HG03457 (cell line): ENCODE data around the gene DDC.
A peak's percentile ranks its signal among the peaks of the same experiment; 100 is the strongest.

Experiments
- ATAC-seq: cut with Tn5 transposase; IDR thresholded peaks from one replicate; pipeline ENCODE4 v1.9.1; 2021; ENCODE audit warnings: moderate number of reproducible peaks; ENCODE audit not compliant: unreplicated experiment

The DDC gene

DNA sequence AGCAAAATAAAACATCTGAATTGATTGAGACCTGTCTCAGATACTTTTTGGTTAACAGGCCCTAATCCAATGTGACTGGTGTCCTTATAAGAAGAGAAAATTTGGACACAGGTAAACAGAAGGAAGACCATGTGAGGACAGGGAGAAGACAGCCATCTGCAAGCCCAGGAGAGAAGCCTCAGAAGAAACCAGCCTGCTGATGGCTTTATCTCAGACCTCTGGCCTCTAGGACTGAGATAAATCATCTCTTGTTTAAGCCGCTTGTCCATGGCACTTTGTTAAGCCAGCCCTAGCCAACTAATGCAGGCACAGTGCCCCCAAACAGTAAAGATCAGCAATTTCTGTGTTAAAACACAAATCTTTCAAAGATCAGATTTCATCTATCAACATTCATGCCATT is 73.3 kb downstream of the DDC start:
- ATAC-seq = no peak

DNA sequence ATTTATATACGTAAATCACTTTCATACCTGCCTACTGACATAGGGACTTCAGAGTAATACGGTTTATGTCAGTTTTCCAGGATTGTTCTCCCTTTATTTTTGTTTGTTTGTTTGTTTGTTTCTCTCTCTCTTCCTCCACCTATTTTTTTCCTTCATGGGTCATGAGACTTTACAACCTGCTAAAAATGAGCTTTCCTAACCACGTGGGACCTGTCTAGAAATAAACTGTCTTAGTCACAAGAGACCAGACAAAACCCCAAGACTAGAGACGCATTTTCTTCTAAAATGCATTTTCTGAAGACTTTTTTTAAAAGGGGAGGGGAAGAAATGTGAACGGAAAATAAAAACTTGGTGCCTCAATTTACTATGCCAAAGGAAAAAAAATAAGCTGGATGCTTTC is 74.0 kb downstream of the DDC start:
- ATAC-seq = no peak

DNA sequence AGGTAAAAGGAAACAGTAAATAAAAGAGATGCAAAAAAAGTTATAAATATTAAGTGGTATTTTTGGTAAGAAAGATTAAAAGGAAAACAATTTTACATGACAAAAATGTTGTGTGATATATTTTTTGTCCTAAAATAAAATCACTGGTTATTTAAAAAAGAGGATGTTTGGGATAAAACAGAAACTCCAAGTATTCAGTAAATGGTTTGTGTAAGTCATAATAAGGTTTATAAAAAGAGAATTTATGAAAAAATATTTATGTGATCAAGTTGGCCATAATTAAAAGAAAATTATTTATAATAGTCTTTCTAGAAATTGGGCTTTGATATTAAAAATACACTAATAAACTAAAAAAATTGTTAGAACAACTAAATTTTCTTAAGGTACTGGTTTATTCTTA is 76.8 kb downstream of the DDC start:
- ATAC-seq = no peak

DNA sequence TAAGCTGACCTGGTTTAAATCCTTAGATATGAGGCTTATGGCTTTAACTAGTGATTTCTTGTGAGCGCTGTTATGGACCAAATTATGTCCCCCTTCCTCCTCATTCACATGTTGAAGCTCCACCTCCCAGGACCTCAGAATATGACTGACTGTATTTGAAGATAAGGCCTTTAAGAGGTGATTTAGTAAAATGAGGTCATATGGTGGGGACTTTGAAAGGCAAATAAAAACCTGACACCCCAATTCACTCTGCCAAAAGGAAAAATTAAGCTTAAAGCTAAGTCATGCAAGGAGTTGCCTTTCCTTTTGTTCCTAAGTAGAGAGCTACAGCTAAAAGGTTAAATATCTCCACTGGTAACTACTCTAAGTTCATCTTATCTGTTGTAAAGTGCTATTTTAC is 78.7 kb downstream of the DDC start:
- no peak for ATAC-seq

DNA sequence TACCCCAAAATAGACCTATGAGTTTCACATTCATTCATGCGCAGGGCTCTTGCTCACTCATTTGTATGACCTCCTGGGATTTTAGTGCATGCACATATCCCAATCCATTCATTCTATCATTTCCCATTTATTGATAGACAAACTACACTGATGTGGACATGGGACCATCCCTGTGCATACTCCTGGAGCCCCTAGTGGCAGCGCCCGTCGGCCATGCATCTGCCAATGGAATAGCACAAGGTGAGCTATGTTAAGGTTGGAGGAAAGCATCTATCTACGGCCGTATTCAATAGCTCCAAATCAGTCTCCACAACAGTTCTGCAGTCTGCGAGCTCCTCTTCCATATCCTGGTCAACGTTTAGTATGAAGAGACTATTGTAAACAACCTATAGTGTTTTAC is 83.3 kb downstream of the DDC start:
- no peak for ATAC-seq

DNA sequence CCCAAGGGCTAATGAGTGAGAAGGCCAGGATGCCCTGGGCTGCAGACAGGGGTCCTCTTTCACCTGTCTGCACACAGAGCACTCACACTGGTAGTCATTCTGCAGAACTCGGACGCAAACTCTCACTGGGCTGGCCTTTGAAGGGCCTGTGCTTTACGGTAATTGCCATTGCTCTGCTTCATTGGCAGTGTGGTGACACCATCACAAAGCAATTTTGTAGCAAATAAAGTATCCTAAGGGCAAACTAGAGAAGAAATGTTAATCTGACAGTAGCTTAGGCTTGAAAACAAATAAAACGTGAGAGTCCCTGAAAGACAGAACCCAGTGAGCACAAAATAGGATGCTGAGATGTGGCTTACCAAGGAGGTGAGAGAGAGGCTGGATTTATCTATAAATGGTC is 84.4 kb downstream of the DDC start:
- no peak for ATAC-seq

DNA sequence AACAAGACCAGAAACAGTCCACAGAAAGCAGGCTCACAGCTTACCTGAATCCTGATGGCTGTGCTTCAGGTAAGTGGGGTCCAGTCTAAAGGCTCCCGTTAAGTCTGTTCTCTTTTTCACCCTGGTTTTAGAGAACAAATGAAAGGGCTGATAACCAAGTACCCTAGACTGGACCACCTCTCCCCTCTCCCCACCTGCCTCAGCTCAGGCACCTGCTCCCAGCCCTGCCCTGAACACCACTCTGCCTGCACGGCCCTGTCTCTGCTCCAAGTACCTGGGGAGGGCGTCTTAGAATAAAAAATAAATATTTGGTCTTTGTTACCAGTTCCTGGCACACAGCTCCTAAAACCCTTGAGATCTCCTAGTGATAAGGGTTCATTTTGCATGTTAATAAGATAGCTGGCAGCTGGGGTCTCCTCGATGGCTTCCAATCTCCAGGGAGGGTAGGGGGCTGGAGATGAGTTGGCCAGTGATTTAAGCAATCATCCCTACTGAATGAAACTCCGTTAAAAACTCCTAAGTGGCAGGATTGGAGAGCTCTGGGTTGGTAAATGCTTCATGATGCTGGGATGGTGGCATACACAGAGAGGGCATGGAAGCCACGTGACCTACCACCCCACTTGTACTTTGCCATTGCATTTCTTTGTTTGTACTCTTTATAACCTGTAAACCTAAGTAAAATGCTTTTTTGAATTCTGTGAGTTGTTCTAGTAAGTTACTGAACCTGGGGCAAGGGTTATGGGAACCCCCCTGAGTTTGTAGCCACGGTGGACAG is 85.3 kb downstream of the DDC start:
- no peak for ATAC-seq

DNA sequence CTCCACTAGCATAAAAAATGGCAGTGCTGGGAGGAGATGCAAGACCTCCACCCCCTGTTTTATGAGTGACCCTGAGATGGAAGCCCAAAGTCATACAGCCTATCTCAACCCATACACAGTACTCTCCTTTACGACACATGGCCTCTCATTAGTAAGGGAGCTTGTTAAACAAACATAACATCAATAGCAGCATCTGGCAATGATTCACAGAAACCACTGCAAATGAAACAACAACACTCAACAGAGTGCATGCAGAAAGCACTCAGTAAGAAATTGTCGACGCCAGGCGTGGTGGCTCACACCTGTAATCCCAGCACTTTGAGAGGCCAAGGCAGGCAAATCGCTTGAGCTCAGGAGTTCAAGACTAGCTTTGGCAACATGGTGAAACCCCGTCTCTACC is 87.6 kb downstream of the DDC start:
- no peak for ATAC-seq

DNA sequence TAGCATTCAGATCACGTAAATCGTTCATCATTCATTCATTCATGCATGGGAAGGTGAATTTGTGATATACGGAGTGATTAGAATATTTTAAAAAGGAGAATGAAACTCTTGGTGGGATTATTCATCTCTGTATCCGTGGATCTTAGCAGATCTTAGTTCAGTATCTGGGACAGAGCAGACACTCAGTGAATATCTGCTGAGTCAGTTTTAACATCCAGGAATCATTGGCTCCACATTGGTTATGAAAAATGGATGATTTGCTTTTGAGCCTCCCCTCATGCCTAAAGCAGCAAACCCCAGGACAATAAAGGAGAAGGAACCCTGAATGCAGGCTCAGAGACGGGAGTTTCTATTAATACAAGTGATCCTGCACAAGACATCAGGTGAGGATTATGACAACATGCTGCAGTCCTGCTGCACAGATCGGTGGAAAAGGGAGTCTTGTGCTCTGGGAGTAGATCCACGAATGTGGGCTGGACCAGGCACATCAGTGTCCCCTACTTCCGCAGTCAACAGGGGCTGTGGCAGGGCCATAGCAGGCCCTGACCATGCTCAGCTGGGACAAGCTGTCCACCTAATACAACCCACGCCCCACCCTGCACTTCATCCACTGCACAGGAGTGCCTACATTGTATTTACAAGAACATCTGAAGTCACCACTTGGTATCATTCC is 88.1 kb downstream of the DDC start:
- ATAC-seq = no peak

DNA sequence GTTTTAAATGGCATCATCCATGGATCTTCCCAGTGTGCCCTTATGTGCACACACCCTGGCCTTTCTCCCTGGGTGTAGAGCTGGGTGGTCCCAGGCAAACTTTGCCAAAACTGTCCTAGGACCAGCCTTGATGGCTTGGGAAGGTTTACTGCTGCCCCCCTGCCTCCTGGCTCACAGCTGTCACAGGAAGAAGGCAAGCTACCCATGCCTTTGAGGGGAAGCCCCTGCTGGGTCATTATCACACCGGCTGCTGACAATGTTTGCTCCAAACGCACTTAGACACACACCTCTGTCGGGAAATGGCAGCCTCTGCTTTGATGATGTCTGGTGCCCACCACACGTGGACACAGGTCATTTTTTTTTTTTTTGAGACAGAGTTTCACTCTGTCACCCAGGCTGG is 89.9 kb downstream of the DDC start:
- no peak for ATAC-seq

DNA sequence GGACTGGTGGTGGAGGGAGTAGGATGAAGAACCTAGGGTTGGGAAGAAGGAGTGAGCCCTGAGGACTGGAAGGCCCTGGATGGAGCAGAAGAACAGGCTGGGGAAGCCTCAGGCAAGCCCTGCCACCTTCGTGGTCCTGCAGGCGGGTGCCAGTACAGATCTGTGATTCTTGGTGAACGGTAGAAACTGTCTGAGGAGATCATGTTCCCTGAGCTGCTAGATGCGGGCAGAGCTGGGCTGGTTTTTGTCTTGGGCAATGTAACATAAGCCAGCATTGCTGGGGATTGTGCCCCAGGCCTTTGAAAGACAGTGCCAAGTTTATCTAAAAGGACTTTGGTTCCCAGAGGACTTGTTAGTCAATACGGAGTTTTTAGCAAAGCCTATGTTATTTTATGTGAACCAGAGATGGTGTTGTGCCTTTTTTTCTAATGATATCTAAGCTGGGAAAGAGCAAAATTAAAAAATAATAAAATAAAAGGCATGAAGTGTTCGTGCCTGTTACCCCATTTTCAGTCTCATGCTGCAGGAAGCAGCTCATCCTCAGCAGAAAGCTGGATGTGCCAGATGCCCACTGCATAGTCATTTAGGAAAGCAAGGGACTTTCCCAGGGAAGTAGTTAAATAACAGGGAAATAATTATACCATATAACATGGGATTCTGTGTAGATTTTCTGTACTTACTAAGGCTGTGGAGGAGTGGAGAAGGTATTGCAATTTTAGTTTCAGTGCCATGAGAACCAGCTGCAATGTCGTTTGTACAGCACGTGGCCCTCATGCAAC is 90.6 kb downstream of the DDC start:
- no peak for ATAC-seq

DNA sequence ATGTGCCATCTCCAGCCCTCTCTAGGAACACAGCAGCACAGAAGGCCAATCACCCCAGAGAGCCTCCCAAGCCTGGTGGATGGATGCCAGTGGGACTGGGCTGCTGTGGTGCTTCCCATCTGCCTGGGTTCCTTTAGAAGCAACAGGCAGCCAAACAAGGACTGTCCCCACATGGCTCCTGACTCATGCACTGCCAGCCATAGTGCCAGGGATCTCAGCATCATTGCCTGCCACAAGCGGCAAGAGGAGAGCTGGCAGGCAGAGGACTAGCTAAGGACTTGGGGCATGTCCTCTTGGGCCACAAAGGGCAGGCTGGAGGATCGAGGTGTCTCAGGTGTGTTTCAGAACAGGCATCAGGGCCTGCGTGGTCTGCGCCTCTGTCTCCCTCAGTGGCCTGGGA is 91.7 kb downstream of the DDC start:
- no peak for ATAC-seq

DNA sequence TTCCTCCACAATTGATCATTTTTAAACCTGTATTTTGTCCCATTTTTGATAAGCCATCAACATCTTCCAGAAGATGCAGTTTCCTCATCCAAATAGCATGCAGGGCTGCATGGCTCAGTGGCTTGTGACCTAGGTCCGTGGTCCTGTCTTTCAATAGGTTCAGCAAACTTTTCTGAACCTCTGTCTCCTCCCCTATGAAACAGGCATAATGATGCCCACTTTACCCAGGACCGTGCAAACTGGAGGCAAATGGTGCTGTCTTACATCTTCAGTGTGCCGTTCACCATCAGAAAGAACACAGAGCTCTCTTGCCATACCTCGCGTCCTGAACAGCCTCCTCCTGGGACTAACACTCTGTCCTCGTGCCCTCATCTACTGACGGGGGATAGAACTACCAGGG is 92.8 kb downstream of the DDC start:
- ATAC-seq = no peak

DNA sequence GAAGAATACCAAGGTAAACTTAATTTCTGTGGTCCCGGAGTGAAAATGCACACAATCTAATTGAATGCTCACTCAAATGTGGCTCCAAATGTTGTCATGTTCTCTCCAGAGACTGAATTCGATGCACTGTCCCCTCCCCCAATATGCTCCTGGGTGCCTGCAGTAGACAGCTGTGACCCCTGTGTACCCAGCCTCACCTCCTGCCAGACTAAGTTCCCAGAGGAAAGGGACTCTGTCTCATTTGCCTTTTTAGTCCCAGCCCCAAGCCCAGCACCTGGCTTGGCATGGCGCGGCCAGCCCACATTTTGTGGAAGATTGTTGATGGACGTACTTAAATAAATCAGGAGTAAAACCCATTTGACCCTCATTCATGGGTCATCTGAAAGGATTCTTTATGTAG is 93.2 kb downstream of the DDC start:
- no peak for ATAC-seq

DNA sequence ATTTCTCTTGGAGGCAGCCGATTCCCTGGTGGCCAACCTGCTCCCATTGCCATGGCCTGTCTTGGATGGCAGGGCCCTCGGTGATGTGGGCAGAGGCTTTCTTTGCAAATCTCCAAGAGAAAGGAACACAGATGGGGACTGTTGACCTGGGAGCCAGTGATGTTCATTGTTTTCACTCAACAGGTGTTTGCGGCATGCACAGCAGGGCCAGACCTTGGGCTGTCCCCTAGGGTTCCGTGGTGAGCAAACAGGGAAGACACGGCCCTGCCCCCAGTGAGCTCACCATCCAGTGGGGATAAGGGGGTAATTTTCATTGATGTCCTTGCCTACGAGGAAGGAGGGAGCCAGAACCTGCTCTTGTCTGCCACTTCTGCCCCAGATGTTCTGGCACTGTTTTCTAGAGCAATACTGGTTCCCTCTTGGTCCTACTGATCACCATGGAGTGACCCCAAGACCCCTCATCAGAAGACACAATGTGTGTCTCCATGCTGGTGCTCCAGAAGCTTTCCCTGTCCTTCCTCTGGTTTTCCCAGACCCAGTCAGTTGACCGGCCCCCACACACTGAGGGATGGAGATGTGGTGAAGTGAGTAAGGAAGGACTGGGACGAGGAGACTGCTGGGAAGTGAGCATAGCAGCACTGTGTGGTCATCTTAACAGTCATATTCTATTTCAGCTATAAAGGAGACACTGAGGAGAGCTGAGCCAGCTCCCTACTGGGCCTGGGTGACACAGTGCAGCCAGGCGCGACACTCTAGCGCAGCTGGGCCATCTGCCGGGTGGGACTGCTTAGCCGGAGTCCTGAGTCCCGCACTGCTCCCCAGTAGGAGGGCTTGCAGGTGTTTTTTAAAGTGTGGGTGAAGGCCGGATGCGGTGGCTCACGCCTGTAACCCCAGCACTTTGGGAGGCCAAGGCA is 94.7 kb downstream of the DDC start:
- no peak for ATAC-seq

DNA sequence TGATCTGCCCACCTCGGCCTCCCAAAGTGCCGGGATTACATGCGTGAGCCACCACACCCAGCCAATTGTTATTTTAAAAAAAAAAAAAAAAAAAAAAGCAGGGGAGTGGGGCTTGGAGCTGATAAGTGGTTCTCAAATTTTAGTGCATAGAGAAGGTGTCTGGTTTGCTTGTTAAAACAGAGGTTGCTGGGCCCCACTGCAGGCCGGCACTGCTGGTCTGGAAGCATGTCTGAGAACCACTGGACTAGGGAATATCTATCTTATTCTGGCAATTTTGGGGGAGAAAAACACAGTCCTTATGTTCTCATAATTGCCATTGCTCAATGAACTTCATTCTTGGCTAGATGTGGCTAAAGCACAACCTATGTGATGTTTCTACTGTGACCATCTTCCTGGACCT is 96.0 kb downstream of the DDC start:
- no peak for ATAC-seq

DNA sequence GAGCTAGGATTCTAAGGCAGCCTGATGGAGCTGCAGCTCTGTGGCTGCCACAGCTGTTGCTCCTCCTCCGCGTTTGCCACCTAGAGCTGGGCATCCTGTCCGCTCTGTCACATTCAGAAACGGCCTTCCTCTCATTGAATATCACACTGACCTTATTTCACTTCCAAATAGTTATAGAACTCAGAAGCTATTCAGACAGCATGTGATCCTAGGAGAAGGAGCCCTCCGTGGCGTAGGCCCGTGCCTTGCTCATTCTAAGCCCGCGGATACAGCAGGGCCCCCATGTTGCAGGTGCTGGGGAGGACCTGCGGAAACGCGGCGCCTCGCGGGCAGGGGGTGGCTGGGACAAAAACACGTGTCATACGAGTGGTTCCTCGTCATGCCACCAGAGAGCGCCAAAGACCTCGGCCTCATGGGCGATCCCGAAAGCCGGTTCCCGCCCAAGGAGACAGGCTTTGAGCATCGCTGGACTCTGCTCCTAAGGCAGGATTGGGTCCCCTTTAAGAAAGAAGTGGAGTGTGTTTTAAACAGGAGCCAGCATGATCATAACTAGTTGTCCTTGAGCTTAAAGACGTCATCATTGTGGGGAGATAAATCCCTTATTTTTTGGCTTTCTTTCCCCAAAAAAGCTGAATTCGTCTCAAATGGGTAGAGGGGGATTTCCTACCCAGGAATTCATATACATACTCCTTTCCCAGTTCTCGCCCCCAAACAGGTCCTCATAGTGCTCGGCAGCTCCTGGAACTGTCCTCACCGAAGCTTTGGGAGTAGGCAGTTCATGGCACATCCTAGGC is 97.2 kb downstream of the DDC start:
- ATAC-seq = peak; percentile 87

DNA sequence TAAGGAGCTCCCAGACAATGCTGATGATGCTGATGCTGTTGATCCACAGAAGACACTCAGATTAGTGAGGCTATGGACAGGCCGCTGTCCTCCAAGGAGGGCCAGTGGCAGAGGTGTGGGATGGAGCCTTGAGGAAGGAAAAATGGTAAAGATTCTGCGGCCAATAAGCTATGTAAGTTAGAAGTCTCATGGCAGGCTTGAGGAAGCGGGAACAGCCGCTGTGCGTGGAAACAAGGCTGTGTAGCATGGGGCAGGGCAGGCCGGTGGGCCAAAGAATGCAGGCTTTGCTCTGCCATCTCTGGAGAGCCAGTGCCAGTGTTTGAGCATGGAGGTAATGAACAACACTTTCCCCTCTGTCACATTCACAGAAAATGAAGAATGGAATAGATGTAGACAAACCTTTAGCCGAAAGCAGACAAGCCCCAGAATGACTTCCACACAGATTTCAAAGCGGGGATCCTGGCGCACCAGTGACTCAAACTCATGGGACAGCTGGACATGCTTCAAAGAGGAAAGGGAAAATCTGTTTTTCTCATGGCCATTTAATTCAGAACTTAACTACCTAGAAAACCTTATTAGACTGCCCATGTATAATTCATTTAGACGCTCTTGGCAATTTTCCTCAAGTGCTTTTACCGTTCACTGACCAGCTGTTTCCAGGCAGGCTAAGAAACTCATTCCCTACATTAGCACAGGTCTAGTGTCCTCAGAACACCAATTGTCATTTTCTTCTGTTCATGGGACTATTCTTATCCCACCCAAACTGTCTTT is 98.2 kb downstream of the DDC start:
- ATAC-seq = no peak

DNA sequence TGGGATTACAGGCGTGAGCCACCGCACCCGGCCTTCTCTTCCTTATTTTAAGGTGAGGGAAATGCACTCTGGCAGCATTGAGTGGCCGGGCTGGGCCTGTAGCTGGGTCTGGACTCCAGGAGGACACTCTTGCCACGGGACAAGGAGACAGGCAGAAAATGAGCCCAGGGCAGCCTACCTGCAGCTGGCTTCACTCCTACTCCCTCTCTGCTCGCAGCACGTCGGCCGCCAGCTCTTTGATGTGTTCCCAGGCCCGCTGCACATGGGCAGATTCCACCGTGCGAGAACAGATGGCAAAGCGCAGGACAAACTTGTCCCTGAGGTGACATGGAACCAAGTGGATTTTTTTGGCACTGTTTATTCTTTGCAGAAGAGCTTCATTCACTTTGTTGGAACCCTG is 102.2 kb downstream of the DDC start:
- ATAC-seq = no peak
